Ishikawa (cell line): ENCODE results near the gene RREB1.

ENCODE experiments used
- EGR1 ChIP-seq: IDR thresholded peaks from 2 replicates; pipeline ENCODE4 v1.6.1; 2012
- EP300 ChIP-seq: IDR thresholded peaks from 2 replicates; pipeline ENCODE4 v1.6.1; 2012; ENCODE audit warnings: borderline replicate concordance
- FOXM1 ChIP-seq: IDR thresholded peaks from 2 replicates; pipeline ENCODE4 v1.6.1; 2012; ENCODE audit warnings: low read depth, borderline replicate concordance
- RAD21 ChIP-seq: IDR thresholded peaks from 2 replicates; pipeline ENCODE4 v1.6.1; 2012; ENCODE audit warnings: low read depth
- TAF1 ChIP-seq: IDR thresholded peaks from 2 replicates; pipeline ENCODE4 v1.6.1; 2012; ENCODE audit warnings: low read depth, mild to moderate bottlenecking
- TEAD4 ChIP-seq: IDR thresholded peaks from 2 replicates; pipeline ENCODE4 v1.6.1; 2012
- TF ChIP-seq, protein P1 (sequence below): IDR thresholded peaks from 2 replicates; pipeline ENCODE4 v1.6.1; 2012
- TF ChIP-seq, protein P2 (sequence below): IDR thresholded peaks from 2 replicates; pipeline ENCODE4 v1.6.1; 2012; ENCODE audit warnings: low read depth, mild to moderate bottlenecking
- TF ChIP-seq, protein P3 (sequence below): IDR thresholded peaks from 2 replicates; pipeline ENCODE4 v1.6.1; 2012

DNA sequence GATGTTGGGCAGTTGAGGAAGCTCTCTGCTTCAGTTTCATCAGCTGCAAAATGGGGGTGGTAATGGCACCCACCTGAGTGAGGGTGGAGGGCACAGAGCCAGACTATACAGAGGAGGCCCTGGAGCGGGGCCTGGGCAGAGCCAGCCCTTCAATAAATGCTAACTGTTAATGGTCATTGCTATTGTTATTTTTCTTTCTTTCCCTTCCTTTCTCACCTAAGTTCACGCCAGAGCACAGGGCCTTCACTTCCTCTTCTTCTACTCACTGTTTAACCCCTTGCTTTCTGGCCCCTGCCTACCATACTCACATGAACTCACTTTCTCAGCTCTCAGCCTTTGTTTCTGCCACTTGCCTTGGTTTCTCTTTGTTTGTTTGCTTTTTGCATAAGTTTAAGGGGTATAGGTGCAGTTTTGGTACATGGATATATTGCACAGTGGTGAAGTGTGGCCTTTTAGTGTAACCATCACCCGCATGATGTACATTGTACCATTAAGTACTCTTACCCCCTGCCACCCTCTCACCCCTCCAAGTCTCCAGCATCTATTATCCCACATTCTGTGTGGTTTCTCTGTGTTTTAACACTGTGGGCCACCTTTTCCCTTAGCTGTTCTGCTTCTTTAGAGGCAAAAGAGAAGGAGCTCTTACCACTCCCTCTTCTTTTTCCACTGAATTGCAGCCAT, 7.5 kb upstream of the RREB1 start:
- TF ChIP-seq TAF1 (no peak), FOXM1 (no peak), EP300 (no peak), TEAD4 (no peak), RAD21 (no peak), EGR1 (no peak)
- TF ChIP-seq, protein P1, sequence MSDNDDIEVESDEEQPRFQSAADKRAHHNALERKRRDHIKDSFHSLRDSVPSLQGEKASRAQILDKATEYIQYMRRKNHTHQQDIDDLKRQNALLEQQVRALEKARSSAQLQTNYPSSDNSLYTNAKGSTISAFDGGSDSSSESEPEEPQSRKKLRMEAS = no peak
- TF ChIP-seq, protein P2, sequence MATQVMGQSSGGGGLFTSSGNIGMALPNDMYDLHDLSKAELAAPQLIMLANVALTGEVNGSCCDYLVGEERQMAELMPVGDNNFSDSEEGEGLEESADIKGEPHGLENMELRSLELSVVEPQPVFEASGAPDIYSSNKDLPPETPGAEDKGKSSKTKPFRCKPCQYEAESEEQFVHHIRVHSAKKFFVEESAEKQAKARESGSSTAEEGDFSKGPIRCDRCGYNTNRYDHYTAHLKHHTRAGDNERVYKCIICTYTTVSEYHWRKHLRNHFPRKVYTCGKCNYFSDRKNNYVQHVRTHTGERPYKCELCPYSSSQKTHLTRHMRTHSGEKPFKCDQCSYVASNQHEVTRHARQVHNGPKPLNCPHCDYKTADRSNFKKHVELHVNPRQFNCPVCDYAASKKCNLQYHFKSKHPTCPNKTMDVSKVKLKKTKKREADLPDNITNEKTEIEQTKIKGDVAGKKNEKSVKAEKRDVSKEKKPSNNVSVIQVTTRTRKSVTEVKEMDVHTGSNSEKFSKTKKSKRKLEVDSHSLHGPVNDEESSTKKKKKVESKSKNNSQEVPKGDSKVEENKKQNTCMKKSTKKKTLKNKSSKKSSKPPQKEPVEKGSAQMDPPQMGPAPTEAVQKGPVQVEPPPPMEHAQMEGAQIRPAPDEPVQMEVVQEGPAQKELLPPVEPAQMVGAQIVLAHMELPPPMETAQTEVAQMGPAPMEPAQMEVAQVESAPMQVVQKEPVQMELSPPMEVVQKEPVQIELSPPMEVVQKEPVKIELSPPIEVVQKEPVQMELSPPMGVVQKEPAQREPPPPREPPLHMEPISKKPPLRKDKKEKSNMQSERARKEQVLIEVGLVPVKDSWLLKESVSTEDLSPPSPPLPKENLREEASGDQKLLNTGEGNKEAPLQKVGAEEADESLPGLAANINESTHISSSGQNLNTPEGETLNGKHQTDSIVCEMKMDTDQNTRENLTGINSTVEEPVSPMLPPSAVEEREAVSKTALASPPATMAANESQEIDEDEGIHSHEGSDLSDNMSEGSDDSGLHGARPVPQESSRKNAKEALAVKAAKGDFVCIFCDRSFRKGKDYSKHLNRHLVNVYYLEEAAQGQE = no peak
- TF ChIP-seq, protein P3, sequence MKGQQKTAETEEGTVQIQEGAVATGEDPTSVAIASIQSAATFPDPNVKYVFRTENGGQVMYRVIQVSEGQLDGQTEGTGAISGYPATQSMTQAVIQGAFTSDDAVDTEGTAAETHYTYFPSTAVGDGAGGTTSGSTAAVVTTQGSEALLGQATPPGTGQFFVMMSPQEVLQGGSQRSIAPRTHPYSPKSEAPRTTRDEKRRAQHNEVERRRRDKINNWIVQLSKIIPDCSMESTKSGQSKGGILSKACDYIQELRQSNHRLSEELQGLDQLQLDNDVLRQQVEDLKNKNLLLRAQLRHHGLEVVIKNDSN = no peak
